IPS-18a (cell line): ENCODE measurements around the gene IL22RA1.

ENCODE experiments used
- H3K27ac ChIP-seq: one replicate; pipeline ENCODE4 v1.5.1; 2013; ENCODE audit warnings: low read length
- H3K27me3 ChIP-seq: one replicate; pipeline ENCODE4 v1.6.1; 2013; ENCODE audit warnings: mild to moderate bottlenecking, low read length; ENCODE audit not compliant: control insufficient read depth, insufficient read depth
- H3K36me3 ChIP-seq: one replicate; pipeline ENCODE4 v1.6.1; 2013; ENCODE audit warnings: low read depth, low read length; ENCODE audit not compliant: control insufficient read depth
- H3K4me1 ChIP-seq: one replicate; pipeline ENCODE4 v1.6.1; 2013; ENCODE audit warnings: low read depth, low read length; ENCODE audit not compliant: control insufficient read depth
- H3K4me3 ChIP-seq: one replicate; pipeline ENCODE4 v1.5.1; 2013; ENCODE audit warnings: low read length
- H3K9ac ChIP-seq: one replicate; pipeline ENCODE4 v1.6.1; 2013; ENCODE audit warnings: mild to moderate bottlenecking, low read length, moderate library complexity
- H3K9me3 ChIP-seq: one replicate; pipeline ENCODE4 v1.6.1; 2013; ENCODE audit warnings: low read depth, low read length; ENCODE audit not compliant: control insufficient read depth

Gene IL22RA1

DNA sequence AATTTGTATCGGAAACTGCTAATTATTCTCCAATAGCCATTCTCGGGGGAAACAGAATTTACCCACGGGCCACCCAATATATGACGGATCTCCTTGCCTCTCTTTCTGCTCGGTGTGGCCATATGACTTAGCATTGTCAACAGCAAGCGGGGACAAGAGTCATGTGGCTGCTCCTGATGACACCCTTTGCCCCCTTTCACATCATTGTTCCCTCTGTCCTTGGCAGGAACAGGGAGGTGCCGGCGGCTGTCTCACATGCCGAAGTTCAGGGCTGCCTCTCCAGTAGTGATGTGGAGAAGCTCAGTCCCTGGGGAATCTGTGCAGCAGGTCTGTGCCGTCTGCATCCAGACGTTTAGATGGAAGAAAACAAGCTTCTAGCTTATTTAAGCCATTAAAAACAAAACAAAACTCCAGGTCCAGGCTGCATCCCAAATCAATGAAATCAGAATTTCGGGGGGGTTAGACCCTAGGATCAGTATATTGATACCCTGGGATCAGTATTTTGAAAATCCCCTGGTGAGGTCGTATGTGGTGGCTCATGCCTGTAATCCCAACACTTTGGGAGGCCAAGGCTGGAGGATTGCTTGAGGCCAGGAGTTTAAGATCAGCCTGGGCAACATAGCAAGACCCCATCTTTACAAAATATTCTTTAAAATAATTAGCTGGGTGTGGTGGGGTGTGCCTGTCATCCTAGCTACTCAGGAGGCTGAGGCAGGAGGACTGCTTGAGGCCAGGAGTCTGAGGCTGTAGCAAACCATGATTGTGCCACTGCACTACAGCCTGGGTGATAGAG is 41.8 kb downstream of the IL22RA1 start:
- Histone ChIP-seq H3K4me1 (no peaks in the 10 kb centered on the region), H3K9me3 (no peaks in the 10 kb centered on the region), H3K27me3 (no peaks in the 10 kb centered on the region), H3K36me3 (no peaks in the 10 kb centered on the region), H3K9ac (no peak overlapping the region), H3K27ac (no peak overlapping the region), H3K4me3 (no peak overlapping the region)

DNA sequence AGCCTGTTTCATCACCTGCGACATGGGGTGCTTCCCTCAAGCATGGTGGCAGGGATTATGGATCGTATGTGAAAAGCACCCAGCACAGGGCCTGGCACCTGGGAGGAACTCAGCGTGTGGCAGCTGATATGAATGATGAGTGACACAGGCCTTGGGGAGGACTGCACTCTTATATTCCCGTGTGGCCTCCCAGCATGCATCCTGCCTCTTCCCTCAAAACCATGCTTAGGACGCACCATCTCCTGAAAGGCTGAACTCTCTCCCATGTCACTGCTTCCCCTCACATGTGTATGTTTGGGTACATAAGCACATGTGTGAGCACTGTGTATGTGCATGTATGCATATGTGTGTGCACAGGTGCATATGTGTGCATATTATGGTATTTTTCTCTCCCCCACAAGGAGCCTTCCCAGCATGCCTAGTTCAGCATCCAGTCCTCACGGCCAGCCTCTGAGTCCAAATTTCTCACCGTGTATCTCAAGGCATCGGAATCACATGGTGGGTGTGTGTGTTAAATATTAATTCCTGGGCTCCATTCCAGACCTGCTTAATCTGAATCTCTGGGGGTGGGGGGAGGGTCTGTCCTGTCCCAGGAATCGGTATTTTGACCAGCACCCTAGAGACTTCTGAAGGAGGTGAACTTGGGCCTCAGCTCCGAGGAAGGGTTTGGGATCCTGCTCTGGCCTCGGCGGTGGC is 43.8 kb downstream of the IL22RA1 start:
- Histone ChIP-seq H3K27ac (no peak overlapping the region), H3K9ac (no peak overlapping the region), H3K4me1 (no peaks in the 10 kb centered on the region), H3K9me3 (no peaks in the 10 kb centered on the region), H3K27me3 (no peaks in the 10 kb centered on the region), H3K4me3 (no peak overlapping the region), H3K36me3 (no peaks in the 10 kb centered on the region)

DNA sequence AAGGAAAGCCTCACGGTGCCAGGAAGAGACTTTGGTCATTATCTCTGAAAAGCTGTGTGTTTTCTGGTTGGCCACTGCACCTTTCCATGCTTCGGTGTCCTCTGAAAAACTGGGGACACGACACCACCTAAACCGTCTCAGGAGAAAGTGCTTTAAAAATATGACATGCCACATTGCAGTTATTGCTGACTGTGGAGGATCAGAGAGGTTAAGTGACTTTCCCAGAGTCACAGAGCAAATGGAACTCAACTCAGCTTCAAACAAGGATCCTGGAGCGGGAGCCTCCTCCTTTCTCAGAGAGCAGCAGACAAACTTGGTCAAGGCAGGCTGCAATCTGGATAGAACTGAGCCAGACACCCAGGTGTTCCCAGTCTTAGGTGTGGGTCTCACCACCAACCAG is 44.8 kb downstream of the IL22RA1 start:
- H3K9ac ChIP-seq: no peak overlapping the region
- H3K4me1 ChIP-seq: no peaks in the 10 kb centered on the region
- H3K27ac ChIP-seq: no peak overlapping the region
- H3K9me3 ChIP-seq: no peaks in the 10 kb centered on the region
- H3K4me3 ChIP-seq: no peak overlapping the region
- H3K27me3 ChIP-seq: no peaks in the 10 kb centered on the region
- H3K36me3 ChIP-seq: no peaks in the 10 kb centered on the region

DNA sequence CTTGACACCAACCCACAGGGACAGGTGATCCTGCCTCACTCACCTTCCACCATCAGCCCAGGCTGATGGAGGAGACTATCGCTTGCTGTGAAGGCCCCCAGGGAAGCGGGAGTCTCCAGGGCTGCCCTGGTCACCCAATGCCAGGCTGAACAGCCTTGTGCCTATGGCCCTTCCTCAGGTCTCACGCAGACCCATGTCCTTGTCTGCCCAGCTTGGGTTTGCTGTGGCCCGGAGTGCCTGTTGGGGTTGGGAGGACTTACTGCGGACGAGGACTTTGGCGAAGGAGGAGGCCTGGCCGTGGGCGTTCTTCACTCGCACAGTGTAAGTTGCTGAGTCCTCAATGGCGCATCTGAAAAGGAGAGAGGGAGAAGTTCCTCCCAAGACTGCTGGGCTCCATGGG is 45.3 kb downstream of the IL22RA1 start:
- H3K27me3 ChIP-seq: no peaks in the 10 kb centered on the region

DNA sequence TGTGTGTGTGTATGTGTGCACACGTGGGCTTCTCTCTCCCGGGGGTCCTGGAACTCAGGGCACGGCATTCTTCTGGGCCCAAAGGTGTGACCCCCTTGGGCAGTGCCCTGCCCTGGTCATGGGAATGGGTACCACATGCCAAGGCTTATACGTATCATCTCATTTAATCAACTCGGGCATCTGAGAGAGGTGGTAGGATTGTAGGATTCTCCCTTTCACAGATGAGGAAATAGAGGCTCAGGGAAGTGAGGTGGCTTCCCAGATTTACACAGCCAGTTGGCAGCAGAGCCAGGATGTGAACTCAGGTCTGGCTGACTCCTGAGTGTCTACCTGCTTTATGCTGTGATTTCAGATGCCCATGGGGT is 46.2 kb downstream of the IL22RA1 start:
- Histone ChIP-seq H3K27ac (no peak overlapping the region), H3K4me1 (no peaks in the 10 kb centered on the region), H3K27me3 (no peaks in the 10 kb centered on the region), H3K9ac (no peak overlapping the region), H3K4me3 (no peak overlapping the region), H3K9me3 (no peaks in the 10 kb centered on the region), H3K36me3 (no peaks in the 10 kb centered on the region)

More for the DNA sequence above, 45.3 kb downstream of the IL22RA1 start:
- H3K27ac ChIP-seq: no peak overlapping the region
- no peaks in the 10 kb centered on the region for H3K36me3 ChIP-seq
- H3K4me1 ChIP-seq: no peaks in the 10 kb centered on the region
- H3K9me3 ChIP-seq: no peaks in the 10 kb centered on the region
- no peak overlapping the region for H3K9ac ChIP-seq
- H3K4me3 ChIP-seq: no peak overlapping the region

DNA sequence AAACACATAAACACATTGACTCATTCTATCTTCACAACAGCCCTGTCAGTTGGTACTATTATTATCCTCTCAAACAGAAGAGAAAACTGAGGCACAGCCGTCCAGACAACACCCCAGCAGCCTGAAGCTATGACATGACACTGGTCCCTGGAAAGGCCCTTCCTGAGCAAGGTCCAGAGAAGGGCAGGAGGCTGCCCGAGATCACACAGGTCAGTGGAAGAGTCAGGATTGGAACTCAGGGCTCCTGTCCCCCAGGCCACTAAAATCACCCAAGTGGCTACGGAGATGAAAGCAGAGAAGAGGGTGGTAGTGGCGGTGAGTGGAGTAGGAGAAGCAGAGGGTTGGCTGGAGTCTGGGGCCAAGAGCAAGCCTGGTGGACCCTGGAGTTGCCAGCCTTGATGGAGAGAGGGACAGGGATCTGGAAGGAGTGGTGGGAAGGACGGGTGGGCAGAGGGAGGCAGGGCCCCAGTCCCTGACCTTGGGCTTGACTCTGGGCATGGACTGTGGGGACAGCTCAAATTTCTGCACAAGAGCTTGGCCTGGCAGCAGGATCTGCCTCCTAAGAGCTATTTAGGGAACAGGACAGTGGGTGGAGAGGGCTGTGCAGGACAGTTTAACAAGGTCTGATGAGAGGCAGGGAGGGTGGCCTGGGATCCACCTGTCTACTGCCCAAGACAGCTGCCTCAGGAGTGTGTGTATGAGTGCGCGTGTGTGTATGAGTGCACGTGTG is 46.8 kb downstream of the IL22RA1 start:
- Histone ChIP-seq H3K36me3 (no peaks in the 10 kb centered on the region), H3K27ac (no peak overlapping the region), H3K4me1 (no peaks in the 10 kb centered on the region), H3K27me3 (no peaks in the 10 kb centered on the region), H3K4me3 (no peak overlapping the region), H3K9ac (no peak overlapping the region), H3K9me3 (no peaks in the 10 kb centered on the region)

DNA sequence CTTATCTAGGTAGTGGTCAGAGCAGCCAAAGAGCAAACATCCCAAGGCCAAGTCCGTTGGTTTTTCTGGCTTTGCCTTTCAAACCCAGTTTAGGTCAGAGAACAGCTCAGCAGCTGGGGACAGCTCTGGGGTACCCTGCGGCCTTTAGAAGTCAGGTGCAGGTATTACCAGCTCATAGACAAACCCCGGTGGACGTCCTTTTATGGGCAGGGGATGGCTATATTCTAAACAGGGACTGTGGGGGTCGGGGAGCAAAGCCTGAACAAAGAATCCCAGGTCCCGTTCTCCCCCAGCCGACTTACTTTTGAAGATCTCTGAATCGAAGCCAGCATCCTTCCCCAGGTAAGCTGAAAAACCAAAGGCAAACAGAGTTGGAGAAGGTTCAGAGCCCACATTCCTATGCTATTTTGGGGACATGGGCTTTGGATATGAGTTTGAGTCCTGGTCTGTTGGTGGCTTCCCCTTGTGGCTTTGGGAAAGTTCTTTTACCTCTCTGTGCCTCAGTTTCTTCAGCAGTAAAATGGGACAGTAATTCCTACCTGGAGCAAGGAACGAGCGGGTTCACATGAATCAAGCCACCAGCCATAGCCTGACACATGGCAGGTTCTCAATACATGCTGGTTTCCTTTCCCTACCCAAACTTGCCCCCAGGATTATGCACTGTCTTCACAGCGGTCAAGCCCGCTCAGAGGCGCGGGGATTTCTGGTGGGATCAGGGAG is 47.6 kb downstream of the IL22RA1 start:
- Histone ChIP-seq H3K27me3 (no peaks in the 10 kb centered on the region), H3K9me3 (no peaks in the 10 kb centered on the region), H3K9ac (no peak overlapping the region), H3K4me1 (no peaks in the 10 kb centered on the region), H3K36me3 (no peaks in the 10 kb centered on the region), H3K27ac (no peak overlapping the region), H3K4me3 (no peak overlapping the region)

DNA sequence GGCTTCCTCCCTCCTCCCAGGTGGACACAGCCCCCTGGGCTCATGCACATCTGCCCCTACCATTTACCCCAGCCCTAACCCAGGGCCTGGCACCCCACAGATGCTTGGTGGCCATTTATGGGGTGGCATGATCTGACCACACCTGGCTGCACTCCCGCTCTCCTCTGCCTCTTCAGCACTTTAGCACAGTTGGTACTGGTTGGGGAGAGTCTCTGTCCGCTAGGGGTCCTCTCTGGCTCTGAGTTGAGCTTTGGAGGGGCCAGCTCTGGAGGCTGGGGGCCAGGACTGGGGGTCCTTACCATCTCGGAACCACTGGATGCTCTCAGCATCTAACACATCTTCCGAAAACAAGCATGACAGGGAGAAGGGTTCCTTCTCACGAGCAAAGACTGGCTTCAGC is 48.4 kb downstream of the IL22RA1 start:
- Histone ChIP-seq H3K36me3 (no peaks in the 10 kb centered on the region), H3K4me1 (no peaks in the 10 kb centered on the region), H3K9me3 (no peaks in the 10 kb centered on the region), H3K27ac (no peak overlapping the region), H3K27me3 (no peaks in the 10 kb centered on the region), H3K9ac (no peak overlapping the region), H3K4me3 (no peak overlapping the region)

DNA sequence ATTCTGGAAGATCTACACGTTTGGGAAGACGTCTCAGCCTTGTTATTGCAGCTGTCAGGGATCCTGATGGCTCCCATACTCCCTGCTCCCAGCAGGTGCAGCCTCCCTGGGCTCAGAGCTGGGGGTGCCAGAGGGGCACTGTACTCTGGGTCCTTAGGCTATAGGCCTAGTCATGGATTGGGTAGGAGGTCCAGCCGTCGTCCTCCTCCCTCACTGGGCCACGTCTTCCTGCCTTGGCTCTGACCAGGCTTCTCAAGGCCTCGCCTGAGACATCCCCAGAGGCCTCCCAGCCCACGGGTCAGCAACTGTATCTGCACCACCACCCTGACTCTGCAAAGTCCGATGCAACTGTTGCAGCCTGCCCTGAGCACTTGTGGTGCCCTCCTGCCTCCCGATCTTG is 49.2 kb downstream of the IL22RA1 start:
- no peaks in the 10 kb centered on the region for H3K9me3 ChIP-seq
- H3K9ac ChIP-seq: no peak overlapping the region
- no peak overlapping the region for H3K4me3 ChIP-seq
- H3K27me3 ChIP-seq: no peaks in the 10 kb centered on the region
- H3K27ac ChIP-seq: no peak overlapping the region
- H3K36me3 ChIP-seq: no peaks in the 10 kb centered on the region
- H3K4me1 ChIP-seq: no peaks in the 10 kb centered on the region

DNA sequence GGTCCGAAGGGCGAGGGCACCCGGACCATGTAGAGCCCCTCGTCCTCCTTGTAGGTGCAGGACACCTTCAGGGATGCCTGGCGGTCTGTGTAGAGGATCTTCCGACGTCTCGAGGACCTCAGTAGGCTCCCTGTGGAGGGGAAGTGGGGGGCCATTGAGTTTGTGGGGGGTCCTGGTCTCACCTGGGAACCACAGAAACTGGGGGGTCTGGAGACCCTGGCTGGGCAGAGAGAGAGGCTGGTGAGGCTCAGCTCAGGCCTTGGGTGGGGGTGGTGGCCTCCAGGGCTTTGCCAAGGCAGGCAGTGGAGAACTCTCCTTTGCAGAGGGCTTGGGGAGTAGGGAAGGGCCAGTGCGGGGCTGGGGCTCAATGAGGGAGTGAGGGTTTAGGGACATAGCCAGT is 50.0 kb downstream of the IL22RA1 start:
- no peak overlapping the region for H3K27ac ChIP-seq
- no peaks in the 10 kb centered on the region for H3K27me3 ChIP-seq

DNA sequence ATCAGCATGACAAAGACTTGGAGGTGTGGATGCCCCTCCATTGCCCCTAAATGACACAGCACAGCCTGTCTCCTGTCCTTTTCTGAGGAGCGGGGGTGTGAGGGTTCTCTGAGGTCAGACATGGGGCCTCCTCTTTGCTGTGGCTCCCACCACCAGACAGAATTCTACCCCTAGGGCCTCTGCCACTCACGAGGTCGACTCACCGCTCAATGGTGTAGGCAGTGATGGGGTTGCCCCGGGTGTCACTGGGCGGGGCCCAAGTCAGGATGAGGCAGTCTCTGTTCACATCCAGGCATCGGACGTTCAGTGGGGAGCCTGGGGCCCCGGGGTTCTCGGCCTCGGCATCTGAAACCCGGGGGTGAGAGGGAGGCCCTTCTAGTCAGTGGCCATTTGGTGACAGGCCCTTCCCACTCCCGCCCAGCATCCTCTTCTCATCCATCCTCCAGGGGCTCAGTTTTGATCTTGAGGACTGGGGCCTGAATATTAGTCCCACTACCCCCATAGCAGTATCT is 50.9 kb downstream of the IL22RA1 start:
- Histone ChIP-seq H3K9ac (no peak overlapping the region), H3K4me1 (no peaks in the 10 kb centered on the region), H3K27ac (no peak overlapping the region), H3K36me3 (no peaks in the 10 kb centered on the region), H3K27me3 (no peaks in the 10 kb centered on the region), H3K9me3 (no peaks in the 10 kb centered on the region), H3K4me3 (no peak overlapping the region)

More for the DNA sequence above, 50.0 kb downstream of the IL22RA1 start:
- Histone ChIP-seq H3K9me3 (no peaks in the 10 kb centered on the region), H3K4me3 (no peak overlapping the region), H3K9ac (no peak overlapping the region), H3K36me3 (no peaks in the 10 kb centered on the region), H3K4me1 (no peaks in the 10 kb centered on the region)
